Neural progenitor cell (in vitro differentiated cells): ENCODE measurements around the gene SEMA4D.

Source experiments
- EZH2 ChIP-seq: fragments of 200-600 bp; sonication (generic); IDR thresholded peaks from 2 replicates; pipeline ENCODE4 v1.6.1; 2017; ENCODE audit warnings: antibody characterized with exemption, mild to moderate bottlenecking, moderate library complexity
- TF ChIP-seq, protein P1 (sequence below): fragments of 200-600 bp; sonication (generic); IDR thresholded peaks from 2 replicates; pipeline ENCODE4 v1.5.1; 2017; ENCODE audit warnings: antibody characterized with exemption, mild to moderate bottlenecking

DNA sequence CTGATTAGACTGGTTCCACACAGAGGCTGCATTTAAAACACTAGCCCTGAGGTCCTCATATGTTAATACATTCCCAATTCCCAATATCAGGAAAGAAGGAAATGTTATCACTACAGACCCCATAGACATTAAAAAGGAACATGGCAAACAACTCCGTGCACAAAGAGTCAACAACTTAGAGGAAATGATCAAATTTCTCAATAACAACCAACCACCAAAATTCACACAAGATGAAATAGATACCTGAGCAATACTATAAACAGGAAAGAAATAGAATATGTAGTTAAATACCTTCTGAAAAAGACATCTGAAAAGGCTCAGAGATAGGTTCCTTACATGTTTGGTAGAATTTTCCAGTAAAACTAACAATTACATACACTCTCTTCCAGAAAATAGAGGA lies 28.9 kb downstream of the SEMA4D start:
- TF ChIP-seq, protein P1, sequence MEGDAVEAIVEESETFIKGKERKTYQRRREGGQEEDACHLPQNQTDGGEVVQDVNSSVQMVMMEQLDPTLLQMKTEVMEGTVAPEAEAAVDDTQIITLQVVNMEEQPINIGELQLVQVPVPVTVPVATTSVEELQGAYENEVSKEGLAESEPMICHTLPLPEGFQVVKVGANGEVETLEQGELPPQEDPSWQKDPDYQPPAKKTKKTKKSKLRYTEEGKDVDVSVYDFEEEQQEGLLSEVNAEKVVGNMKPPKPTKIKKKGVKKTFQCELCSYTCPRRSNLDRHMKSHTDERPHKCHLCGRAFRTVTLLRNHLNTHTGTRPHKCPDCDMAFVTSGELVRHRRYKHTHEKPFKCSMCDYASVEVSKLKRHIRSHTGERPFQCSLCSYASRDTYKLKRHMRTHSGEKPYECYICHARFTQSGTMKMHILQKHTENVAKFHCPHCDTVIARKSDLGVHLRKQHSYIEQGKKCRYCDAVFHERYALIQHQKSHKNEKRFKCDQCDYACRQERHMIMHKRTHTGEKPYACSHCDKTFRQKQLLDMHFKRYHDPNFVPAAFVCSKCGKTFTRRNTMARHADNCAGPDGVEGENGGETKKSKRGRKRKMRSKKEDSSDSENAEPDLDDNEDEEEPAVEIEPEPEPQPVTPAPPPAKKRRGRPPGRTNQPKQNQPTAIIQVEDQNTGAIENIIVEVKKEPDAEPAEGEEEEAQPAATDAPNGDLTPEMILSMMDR = no peak
- TF ChIP-seq EZH2 = no peak
